GM12891 (cell line): ENCODE measurements around the gene CBLB.

Experiments
- POLR2A ChIP-seq: IDR thresholded peaks from 2 replicates; pipeline ENCODE4 v1.6.1; 2011; ENCODE audit warnings: low read depth, low read length, control low read depth
- POLR2AphosphoS5 ChIP-seq: IDR thresholded peaks from 2 replicates; pipeline ENCODE4 v1.6.1; 2011; ENCODE audit warnings: low read depth, low read length, control low read depth
- POU2F2 ChIP-seq: IDR thresholded peaks from 2 replicates; pipeline ENCODE4 v1.6.1; 2011; ENCODE audit warnings: low read depth, mild to moderate bottlenecking, control low read depth, low read length, moderate library complexity
- SPI1 ChIP-seq: IDR thresholded peaks from 2 replicates; pipeline ENCODE4 v1.6.1; 2011; ENCODE audit warnings: low read depth, low read length, control low read depth
- TAF1 ChIP-seq: IDR thresholded peaks from 2 replicates; pipeline ENCODE4 v1.6.1; 2011; ENCODE audit warnings: low read depth, low read length, control low read depth

GRCh38 chr3:105837143-105837740 lies 31.6 kb downstream of the CBLB start:
- TF ChIP-seq POLR2A (no peak; the same call in 1 of the 2 replicates), TAF1 (peak; percentile 62; the same call in 1 of the 2 replicates), SPI1 (peak; percentile 96), POU2F2 (no peak), POLR2AphosphoS5 (no peak)
